GM19035 (cell line): ENCODE results near the gene SERPINE1.

Experiments
- ATAC-seq: cut with Tn5 transposase; IDR thresholded peaks from one replicate; pipeline ENCODE4 v1.9.1; 2021; ENCODE audit not compliant: unreplicated experiment

SERPINE1 gene

DNA sequence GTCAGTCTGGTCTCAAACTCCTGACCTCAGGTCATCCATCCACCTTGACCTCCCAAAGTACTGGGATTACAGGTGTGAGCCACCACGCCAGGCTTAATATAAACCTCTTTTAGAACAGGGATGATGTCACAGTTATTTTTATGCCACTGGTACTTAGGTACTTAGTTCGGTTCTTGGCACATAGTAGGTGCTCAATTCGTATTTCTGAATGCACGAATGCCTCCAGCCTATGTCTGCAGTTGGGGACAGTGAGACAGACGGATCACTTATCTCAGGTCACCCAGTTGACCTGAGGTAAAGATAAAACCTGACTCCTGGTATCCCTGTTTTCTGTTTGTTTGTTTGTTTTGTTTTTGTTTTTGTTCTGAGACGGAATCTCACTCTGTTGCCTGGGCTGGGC is 59.3 kb downstream of the SERPINE1 start:
- ATAC-seq, result no peak

DNA sequence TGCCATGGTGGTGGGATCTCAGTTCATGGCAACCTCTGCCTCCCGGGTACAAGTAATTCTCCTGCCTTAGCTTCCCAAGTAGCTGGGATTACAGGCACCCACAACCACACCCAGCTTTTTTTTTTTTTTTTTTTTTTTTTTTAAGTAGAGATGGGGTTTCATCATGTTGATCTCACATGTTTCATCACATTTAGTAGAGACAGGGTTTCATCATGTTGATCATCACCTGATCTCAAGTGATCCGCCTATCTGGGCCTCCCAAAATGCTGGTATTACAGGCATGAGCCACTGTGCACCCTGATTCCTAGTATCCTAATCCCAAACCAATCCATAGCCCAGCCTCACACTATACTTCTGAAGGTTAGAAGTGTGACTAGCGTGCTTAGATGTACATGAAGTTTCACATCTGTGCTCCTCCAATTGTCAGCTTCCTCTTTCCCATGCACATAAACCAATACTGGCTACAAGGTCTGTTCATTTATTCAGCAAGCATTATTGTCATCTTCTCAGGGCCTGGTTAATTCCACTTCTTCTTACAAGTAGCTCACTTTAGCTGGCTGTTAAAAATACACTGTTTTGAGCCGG is 60.0 kb downstream of the SERPINE1 start:
- ATAC-seq, result no peak
